GM23248 (cell line): ENCODE results near the gene PLA2R1.

Experiments used
- EZH2 ChIP-seq: fragments of 200-600 bp; sonication (generic); IDR thresholded peaks from 2 replicates; pipeline ENCODE4 v1.6.1; 2018; ENCODE audit warnings: antibody characterized with exemption, mild to moderate bottlenecking; ENCODE audit not compliant: insufficient read depth, poor library complexity, severe bottlenecking
- EZH2phosphoT487 ChIP-seq: fragments of 200-600 bp; sonication (generic); IDR thresholded peaks from 2 replicates; pipeline ENCODE4 v1.6.1; 2018; ENCODE audit warnings: antibody characterized with exemption, moderate library complexity, mild to moderate bottlenecking, low read depth; ENCODE audit not compliant: insufficient read depth

DNA sequence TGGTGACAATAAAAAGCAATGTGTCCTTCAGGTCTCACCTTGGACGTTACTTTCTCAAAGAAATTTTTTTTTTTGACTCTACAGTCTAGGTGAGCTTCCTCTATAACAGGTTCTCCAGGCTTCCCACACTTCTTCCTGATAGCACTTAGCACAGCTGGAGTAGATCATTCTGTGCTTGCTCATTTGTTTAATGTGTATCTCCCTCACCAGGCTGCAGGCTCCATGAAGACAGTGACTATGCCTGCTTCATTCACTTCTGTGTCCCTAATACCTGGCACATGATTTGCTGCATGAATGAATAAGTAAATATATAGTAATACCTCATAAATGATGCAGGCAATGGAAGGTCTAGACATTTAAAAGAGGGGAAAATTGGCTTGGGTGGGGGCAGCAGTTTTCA, 154.5 kb downstream of the PLA2R1 start:
- TF ChIP-seq EZH2 (no peak), EZH2phosphoT487 (no peak)
